ENCODE results near the gene WNT1.

- TF ChIP-seq, protein P1, sequence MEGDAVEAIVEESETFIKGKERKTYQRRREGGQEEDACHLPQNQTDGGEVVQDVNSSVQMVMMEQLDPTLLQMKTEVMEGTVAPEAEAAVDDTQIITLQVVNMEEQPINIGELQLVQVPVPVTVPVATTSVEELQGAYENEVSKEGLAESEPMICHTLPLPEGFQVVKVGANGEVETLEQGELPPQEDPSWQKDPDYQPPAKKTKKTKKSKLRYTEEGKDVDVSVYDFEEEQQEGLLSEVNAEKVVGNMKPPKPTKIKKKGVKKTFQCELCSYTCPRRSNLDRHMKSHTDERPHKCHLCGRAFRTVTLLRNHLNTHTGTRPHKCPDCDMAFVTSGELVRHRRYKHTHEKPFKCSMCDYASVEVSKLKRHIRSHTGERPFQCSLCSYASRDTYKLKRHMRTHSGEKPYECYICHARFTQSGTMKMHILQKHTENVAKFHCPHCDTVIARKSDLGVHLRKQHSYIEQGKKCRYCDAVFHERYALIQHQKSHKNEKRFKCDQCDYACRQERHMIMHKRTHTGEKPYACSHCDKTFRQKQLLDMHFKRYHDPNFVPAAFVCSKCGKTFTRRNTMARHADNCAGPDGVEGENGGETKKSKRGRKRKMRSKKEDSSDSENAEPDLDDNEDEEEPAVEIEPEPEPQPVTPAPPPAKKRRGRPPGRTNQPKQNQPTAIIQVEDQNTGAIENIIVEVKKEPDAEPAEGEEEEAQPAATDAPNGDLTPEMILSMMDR (conservative IDR thresholded peaks at IDR 0.05; ENCODE audit: low read depth, low read length): no peak
- no peak for TF ChIP-seq EZH2 (IDR thresholded peaks at IDR 0.05; ENCODE audit: borderline replicate concordance, low read depth, low read length, poor library complexity, severe bottlenecking)
These were observed 5.1 kb upstream of the WNT1 start for GRCh38 chr12:48972952-48973483.

All from A673 (cell line).